Measurements from ENCODE around the gene SLC25A13.

The SLC25A13 gene

DNA sequence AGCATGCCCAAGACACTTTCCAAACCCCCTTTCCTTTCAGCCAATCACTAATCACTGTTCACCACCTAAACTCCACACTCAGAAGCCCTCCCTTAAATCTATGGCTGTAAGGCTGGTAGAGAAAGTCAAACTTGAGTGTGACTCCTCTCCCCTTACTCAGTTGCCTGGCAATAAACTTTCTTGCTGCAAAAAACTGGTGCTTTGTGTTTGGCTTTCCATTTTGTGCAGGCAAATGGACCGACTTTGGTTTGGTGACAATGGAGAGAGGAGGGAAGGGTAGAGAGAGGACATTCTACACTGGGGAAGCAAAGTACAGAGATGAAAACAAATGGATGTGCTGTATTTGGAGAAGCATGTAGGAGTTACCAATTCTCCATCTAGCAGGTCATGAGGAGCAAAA lies 84.9 kb downstream of the SLC25A13 start:
- no peak for DNase-seq

DNA sequence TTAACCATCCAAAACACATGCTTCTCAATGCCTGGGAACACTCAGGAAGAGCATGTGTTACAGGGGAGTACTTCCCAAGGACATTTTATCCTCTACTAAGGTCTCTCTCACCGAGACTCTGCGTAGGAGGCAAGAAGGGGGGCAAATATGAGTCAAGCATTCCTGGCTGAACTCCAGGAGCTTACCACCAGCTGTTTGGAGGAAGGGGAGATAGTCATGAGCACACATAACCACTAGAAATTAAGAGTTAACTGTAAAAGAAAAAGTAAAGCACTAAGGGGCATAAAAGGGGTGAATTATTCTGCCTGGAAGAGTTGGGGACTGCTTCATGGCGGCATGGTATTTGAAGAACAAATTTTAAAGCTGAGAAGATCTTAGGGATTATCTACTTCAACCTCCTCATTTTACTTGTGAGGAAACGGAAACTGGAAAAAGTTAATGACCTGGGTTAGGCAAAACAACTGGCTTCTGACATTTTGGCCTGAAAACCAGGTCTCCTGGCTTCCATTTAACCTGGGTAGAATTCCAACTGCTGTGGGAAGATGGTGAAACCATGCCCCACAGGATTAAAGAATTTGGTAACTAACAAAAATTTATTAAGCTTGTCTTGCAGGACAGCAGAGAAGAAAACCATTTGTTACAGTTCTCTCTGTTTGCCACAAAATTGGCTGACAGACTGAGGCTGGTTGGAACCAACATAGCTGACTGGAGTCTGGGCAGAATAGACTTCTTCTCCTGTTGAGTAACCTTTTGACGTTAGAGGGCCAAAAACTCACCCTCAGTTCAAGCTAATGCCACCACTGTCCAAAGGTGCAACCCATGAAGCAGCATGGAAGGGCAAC lies 85.5 kb downstream of the SLC25A13 start:
- no peak for DNase-seq

DNA sequence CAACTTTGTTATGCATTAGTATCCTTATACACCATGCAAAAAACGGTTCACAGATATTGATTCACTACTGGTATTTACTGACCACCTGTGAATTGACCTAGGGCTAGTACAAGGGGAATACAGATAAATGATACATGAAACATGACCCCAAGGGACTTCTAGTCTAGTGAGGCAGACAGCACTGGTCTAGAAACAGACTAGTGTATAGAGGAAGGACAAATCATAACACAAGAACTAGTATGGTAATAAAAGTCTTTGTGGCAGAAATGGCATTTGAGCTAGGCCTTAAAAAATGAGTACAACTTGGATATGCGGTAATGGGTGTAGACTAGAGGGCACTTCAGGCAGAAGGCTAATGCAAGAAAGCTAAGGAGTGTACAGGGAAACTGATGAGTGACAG lies 86.6 kb downstream of the SLC25A13 start:
- DNase-seq = no peak

DNA sequence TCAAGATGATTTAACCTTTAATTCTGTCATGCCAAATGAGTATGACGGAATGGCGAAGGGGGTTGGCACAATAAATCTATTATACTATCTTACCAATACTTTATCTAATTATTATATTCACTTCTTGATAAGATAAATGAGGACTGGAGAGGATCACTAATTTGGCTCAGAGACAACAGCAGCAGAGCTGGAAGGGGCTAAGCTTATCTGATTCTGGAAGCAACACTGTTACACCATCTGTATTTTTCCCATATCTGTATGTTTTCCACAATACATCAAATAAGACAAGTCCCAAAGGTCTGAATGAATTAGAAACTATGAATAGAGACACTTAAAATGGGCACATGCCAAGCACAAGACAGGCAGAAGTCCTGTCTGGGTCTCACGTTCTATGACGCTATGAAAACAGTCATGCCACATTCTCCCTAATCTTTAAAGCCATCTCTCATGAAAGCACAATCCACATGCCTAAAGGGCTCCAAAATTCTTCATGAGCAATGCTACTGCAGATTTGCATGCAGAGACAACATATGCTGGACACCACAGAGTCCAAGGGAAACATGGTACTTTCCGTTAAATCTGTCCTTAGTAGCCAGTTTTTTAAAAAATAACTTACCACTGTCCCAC lies 88.3 kb downstream of the SLC25A13 start:
- DNase-seq = no peak

DNA sequence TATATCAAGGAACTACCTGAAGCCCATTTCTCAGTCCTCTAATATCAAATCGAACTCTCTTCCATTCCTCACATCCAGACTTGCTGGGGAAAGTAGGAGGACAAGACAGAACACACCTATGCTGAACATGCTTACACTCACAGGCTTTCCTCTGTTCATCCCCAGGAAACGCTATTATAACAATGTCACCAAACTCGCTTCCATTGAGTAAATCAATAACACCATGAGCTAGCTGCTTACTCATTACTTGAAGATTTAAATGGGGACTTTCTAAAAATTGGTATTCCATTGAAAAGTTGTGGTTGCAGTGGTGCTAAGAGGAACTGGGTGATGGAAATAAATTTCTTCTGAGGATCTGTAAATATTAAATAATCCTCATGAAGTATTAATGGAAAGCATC lies 88.8 kb downstream of the SLC25A13 start:
- DNase-seq = no peak

DNA sequence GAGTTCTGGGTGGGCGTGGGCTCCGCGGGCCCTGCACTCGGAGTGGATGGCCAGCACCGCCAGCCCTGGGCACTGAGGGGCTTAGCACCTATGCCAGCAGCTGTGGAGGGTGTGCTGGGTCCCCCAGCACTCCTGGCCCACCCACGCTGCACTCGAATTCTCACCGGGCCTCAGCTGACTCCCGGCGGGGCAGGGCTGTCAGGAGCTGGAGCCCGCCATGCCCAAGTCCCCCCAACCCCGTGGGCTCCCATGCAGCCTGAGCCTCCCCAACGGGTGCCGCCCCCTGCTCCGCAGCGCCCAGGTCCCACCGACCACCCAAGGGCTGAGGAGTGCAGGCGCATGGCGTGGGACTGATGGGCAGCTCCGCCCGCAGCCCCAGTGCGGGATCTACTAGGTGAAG lies 93.1 kb downstream of the SLC25A13 start:
- no peak for DNase-seq

DNA sequence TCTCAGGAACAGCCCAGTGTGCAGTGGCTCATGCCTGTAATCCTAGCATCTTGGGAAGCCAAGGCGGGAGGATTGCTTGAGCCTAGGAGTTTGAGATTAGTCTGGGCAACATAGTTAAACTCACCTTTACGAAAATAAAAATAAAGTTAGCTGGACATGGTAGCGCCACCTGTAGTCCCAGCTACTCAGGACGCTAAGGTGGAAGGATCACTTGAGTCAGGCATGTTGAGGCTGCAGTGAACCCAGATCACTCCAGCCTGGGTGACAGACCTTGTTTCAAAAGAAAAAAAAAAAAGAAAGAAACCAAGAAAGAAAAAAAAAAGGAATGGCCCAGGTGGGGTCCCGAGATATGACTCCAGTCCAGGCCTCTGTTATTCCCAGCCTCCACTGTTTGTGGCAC lies 96.6 kb downstream of the SLC25A13 start:
- no peak for DNase-seq

DNA sequence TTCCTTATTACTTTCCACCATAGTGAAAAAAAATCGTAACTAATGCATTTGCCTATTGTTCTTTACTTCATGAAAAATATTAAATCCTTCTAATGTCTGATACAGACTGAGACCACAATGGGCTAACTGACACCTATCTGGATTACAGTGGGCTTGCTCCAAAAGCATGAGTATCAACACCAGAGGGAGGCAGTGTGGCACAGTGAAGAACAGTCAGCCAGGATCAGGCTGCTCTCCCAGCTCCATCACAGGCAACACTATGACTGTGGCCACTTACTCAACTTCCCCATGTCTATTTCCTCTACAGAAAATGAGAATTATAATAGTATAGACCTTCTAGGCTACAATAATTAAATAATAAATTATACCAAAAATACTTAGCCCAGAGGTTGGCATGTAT lies 97.2 kb downstream of the SLC25A13 start:
- DNase-seq = peak in 1 of 2 donors; percentile 5

DNA sequence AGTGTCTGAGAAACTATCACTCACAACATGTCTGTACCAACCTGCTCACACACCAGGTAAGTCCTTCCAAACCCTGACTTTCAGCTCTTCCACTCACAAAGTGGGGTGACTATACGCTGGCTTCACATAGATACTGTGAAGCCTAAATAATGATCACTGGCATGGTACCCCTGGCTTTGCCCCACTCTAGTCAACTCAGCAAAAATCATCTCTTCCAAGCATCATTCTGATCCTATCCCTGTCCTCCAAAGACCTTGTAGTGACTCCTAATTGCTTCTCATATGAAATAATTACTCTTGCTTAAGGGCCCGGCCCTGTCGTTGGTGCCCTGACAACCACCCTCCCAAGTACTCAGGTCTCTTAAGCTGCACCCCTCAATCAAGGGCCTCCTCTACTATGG lies 97.8 kb downstream of the SLC25A13 start:
- DNase-seq = no peak

DNA sequence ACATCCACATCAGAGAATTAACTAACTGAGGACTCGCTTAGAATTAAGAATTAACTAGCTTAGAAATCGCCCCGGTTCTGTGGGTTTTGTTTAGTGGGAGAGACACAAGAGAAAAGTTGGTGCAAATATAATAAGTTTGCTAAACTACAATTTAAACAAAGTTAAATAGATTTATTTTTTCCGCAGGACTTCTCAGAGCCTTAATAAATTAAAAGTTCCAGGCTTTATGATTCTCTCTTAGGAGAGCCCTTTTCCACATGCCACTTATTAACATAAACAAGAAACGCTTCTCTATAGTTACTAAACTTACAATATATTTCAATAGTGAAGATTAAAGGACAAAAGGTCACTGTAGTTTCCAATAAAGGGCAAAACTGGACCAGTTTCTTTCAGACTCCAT lies 100.0 kb downstream of the SLC25A13 start:
- DNase-seq = no peak

DNA sequence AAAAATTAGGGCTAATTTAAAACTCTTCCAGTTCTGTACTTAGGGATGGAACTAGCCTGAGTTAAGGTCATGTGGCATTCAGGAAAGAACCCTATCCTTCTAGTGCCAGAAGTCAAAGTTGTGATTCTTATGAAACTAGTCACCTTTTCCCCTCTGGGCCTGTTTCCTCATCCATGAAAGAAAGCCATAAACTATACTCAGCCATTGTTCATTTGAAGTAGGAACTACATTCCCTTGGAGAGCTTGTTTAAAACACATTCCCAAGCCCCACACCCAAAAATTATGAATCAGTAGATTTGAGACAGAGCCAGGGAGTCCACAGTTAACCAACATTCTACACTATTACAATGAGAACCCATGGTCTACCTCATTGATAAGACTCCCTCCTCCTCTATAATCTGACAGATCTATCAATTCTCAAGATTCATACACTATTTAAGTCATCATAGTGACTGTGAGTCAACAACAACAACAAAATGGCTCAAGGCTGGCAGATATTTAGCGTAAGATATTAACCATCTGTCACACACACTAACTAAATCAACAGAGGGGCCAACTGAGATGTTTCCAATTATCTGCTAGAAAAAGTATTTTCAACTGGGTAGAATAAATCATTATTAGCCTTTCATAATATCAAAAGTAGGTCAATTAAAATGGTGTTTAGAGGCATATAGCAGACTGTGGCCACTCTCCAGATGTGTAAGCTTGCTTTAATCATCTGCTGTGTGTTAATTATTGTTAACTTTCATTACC lies 102.3 kb downstream of the SLC25A13 start:
- no peak for DNase-seq

DNA sequence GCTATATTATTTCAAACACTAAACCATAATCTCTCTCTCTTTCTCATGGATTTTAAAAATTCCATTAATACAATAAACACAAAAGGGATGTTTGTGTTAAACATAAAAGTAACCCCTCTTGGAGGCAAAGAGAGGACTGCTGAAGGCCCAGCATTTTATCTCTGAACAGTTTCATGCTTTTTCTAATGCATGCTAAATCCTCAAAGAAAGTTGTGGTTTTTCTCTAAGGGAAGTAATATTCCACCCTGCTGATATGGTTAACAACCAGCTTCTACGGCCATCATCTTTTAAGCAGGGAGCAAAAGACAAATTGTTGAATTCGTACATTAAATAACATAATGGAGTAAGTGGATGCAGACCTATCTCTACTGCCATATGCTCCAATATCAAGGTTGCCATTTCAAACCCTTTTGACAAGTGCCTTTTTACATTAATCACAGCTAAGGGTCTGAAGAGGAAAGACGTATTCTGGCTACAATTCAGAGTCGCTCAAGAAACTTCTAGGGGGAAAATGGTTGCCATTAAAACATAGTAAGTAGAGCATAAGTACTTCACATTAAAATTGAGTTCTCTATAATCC lies 103.1 kb downstream of the SLC25A13 start:
- DNase-seq = no peak

DNA sequence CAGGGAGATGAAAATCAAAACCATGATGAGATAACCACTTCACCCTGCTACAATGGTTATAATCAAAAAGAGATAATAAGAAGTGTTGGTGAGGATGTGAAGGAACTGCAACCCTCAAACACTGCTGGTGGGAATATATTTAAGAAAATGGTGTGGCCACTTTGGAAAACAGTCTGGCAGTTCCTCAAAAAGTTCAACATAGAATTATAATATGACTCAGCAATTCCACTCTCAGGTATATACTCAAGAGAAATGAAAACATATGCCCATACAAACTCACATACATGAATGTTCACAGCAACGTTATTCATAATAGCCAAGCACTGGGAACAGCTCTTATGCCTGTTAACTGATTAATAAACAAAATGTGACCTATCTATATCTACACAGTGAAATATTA lies 104.8 kb downstream of the SLC25A13 start:
- no peak for DNase-seq

DNA sequence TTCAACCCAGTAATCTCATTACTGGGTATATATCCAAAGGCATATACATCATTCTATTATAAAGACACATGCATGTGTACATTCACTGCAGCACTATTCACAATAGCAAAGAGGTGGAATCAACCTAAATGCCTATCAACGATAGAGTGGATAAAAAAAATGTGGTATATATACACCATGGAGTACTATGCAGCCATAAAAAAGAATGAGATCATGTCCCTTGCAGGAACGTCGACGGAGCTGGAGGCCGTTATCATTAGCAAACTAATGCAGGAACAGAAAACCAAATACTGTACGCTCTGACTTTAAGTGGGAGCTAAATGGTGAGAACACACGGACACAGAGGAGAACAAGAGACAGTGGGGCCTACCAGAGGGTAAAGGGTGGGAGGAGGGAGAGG lies 105.5 kb downstream of the SLC25A13 start:
- DNase-seq = no peak

DNA sequence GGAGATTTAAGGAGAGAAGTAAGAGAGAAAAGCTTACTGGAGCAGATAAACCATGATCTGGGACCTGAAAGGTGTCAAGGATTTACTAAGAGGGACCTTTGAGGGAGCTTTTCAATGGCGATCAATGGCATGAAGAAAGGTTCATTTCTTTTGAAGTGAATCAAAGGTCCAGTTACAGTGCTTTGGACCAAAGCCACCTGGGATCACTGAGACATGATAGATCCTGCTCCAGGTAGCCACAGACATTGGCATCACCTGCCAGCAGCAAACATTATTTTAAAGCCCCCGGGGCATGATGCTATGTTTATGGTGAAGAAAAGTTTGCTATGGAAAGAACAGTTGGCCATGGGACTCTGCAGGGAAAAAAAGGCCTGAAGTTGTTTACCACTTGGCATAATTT lies 109.4 kb downstream of the SLC25A13 start:
- DNase-seq = no peak

DNA sequence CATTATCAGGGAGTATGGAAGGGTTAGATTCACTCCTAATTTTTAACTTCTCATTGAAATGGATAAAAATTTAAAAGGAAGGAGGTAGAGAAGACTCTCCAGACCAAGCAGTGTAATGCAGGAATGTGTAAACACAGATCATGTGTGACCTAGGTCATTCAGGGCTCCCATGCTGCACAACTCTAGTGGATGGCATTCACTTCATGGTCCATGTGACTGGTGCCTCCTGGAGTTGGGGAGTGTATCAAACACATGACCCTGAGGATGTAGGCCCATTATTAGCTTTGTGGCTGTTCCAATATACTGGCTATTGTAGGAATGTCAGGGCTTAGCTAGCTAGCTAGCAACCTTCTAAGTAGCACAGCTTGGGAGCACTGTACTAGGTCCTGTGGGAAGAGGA lies 109.9 kb downstream of the SLC25A13 start:
- DNase-seq = no peak

DNA sequence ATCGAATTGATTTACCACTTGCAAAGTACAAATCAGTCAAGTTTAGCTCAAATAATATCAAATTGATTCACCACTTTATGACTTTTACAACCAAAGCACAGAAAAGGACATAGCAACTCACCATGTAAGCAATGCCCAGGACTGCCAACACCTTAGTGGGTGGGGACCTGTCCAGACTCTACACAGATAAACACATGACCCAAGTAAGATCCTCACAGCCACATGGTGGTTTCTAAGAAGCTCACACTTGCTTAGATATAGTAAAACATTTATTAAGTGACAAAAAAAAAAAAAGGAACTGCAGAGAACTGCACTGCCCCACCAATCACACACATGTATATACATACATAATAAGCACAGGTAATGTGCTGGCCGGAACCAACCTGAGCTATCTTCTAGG lies 116.2 kb downstream of the SLC25A13 start:
- no peak for DNase-seq

DNA sequence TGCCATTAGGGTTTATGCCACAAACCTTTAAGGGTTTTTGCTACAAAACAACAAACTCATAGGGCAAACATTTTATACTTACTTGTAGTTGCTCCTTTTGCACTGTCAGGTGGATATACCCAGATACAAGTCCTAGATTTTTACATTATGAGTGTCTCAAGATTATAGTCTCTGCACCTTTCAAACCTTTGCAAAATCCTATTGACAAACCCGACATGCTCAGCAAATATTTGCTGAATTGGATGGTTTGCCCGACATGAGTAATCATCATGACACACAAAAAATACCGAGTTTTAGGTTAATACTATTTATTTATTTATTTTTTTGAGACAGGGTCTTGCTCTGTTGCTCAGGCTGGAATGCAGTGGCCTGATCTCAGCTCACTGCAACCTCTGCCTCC lies 117.3 kb downstream of the SLC25A13 start:
- DNase-seq = no peak

DNA sequence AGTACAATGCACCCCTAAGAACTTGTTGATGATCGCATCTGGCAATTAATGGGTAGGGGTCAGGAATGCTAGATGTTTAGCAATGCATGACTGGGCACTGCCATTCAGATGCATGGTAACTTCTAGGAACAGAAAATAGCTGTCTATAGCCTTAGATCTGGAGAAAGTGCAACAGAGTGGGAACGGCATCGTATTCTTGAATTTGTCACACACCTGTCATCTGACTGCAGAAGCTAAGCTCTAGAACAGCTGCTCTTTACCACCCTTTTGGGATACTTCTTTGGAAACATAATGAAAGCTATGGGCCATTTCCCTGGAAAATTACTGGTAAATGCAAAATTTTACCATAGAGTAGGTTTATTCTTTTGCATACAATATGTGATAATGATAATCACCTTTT lies 118.1 kb downstream of the SLC25A13 start:
- no peak for DNase-seq

DNA sequence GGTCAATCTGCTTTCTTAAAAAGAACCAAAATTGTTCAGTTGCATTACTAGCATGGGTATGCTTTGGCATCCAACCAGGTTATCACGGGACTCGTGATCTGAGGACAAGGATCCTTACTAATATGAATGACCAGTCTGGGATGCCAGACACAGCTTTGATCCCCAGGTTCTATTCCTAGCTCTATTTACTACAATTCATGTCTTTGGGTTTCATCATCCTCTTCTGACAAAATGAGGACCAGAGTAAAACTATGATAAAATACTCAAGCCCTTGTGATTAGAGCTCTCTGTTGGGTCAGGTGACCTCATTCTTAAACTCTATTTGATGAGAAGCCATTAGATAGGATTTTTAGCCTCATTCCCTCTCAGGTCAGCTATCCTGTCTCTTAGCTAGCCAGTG lies 119.8 kb downstream of the SLC25A13 start:
- DNase-seq = no peak

DNA sequence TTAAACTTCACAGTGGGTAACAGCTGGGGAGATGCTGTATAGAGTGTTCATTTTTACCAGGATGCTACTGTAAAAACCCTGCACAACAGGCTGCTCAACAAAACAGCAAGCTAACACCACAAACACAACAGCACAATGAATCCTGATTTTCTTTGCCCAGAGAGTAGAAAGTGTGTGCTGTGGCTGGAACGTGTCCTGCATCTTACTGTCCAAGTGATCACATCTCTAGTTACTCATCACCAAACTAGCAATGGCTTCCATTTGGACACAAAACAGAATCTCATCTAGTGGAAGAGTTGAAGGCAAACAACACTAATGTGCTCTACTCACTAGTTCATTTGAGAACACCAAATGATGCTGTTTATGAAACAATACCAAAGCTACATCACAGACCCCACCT lies 121.2 kb downstream of the SLC25A13 start:
- DNase-seq = no peak

DNA sequence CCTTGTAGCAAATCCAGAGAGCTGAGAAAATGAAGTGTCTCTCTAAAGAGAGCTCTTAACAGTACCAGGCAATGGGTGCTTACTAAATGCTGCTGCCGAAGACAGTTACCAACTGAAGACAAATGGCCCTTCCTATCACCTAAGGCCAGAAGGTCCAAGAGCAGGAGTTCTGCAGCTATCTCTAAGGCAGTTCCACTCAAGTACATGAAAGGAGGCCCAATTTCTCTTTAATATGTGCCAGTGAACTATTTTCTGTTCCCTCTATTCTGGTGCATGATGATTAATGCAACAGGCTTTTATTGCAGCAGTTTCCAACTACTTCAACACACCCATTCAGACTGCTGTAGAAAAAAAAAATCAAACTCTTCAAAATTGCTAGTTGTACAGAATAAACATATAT lies 122.5 kb downstream of the SLC25A13 start:
- no peak for DNase-seq

DNA sequence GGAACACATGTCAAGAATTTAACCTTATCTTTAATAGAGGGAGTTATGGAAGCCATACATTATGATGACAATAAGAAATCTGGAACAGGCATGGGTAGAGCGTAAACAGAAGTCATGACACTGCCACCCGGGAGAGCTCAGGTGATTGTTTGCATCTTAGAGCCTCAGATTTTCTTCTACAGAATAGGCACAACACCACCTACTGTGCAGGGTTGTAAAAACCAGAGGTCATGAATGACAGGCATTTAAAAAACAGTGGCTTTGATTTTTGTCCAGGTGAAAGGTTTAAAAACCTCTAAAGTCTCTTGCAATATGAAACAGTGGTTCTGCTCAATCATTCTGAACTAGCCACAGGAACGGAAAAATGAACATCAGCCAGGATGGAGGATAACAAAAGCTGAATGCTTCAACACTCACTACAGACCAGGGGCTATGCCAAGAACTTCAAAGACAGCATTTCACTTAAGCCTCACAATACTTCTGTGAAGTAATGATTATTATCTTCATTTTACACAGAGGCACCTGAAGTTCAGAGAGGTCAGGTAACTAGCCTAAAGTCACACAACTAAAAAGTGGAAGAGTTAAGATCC lies 123.8 kb downstream of the SLC25A13 start:
- DNase-seq = no peak
